ENCODE data around the gene TTBK1. TPM values are rescaled to one million over a fixed set of nuclear protein-coding genes. Genes with fewer than 3 reads are reported as not detected.

The TTBK1 gene
- polyA plus RNA-seq, 1 donor from 2014 or later, result 4.2 TPM

- H3K27ac ChIP-seq (ENCODE audit: low read length), result no peak overlapping the region
- no peaks in the 10 kb centered on the region for H3K79me2 ChIP-seq (replicated peaks; ENCODE audit: insufficient read depth, low read length)
- H3F3A ChIP-seq (ENCODE audit: insufficient read depth, low read length, poor library complexity, severe bottlenecking), result no peaks in the 10 kb centered on the region
- H3K9ac ChIP-seq (ENCODE audit: low read length), result no peak overlapping the region
- H3K4me3 ChIP-seq (ENCODE audit: low read length), result no peak overlapping the region
- no peaks in the 10 kb centered on the region for H4K20me1 ChIP-seq (ENCODE audit: insufficient read depth)
- TF ChIP-seq CTCF (IDR thresholded peaks at IDR 0.05; ENCODE audit: poor library complexity, severe bottlenecking), result no peak
- TF ChIP-seq EP300 (conservative IDR thresholded peaks at IDR 0.05; ENCODE audit: poor library complexity, severe bottlenecking), result no peak
- no peak for TF ChIP-seq REST (IDR thresholded peaks at IDR 0.05; ENCODE audit: borderline replicate concordance)
- no peak for TF ChIP-seq MXI1 (conservative IDR thresholded peaks at IDR 0.05; ENCODE audit: poor library complexity, severe bottlenecking)
- TF ChIP-seq EZH2 (IDR thresholded peaks at IDR 0.05; ENCODE audit: borderline replicate concordance, insufficient read depth, low read length, poor library complexity, severe bottlenecking), result no peak
- no peak for TF ChIP-seq SMC3 (conservative IDR thresholded peaks at IDR 0.05; ENCODE audit: poor library complexity)
- no peak for TF ChIP-seq RAD21 (conservative IDR thresholded peaks at IDR 0.05)
- no peak for TF ChIP-seq TAF1 (IDR thresholded peaks at IDR 0.05; ENCODE audit: low read depth)
- no peak for TF ChIP-seq POLR2AphosphoS5 (IDR thresholded peaks at IDR 0.05)
- no peak overlapping the region for H3K4me2 ChIP-seq (ENCODE audit: low read length)
- H2AFZ ChIP-seq (ENCODE audit: low read depth, low read length), result no peak overlapping the region
- no peaks in the 10 kb centered on the region for H3K36me3 ChIP-seq (ENCODE audit: insufficient read depth, low read length)
- H3K27me3 ChIP-seq (ENCODE audit: insufficient read depth, low read depth, low read length), result no peaks in the 10 kb centered on the region
- H3K9me2 ChIP-seq (ENCODE audit: insufficient read depth, low read length), result no peaks in the 10 kb centered on the region
- H3K9me3 ChIP-seq (ENCODE audit: low read length), result no peaks in the 10 kb centered on the region
Observed at GRCh38 chr6:43292763-43293318, 49.6 kb downstream of the TTBK1 start.

- no peak overlapping the region for H3K9ac ChIP-seq (ENCODE audit: low read length)
- H2AFZ ChIP-seq (ENCODE audit: low read depth, low read length), result no peak overlapping the region
- no peak overlapping the region for H3K27ac ChIP-seq (ENCODE audit: low read length)
- H3K36me3 ChIP-seq (ENCODE audit: insufficient read depth, low read length), result no peaks in the 10 kb centered on the region
- no peaks in the 10 kb centered on the region for H3K79me2 ChIP-seq (replicated peaks; ENCODE audit: insufficient read depth, low read length)
- H3K27me3 ChIP-seq (ENCODE audit: insufficient read depth, low read depth, low read length), result no peaks in the 10 kb centered on the region
- TF ChIP-seq TAF1 (IDR thresholded peaks at IDR 0.05; ENCODE audit: low read depth), result no peak
- no peaks in the 10 kb centered on the region for H3F3A ChIP-seq (ENCODE audit: insufficient read depth, low read length, poor library complexity, severe bottlenecking)
- no peaks in the 10 kb centered on the region for H3K9me3 ChIP-seq (ENCODE audit: low read length)
- no peak overlapping the region for H3K4me3 ChIP-seq (ENCODE audit: low read length)
- H3K4me2 ChIP-seq (ENCODE audit: low read length), result no peak overlapping the region
- H4K20me1 ChIP-seq (ENCODE audit: insufficient read depth), result no peaks in the 10 kb centered on the region
- H3K9me2 ChIP-seq (ENCODE audit: insufficient read depth, low read length), result no peaks in the 10 kb centered on the region
Observed at GRCh38 chr6:43293698-43294097, 50.4 kb downstream of the TTBK1 start.

GRCh38 chr6:43294536-43294935 lies 51.3 kb downstream of the TTBK1 start:
- Histone ChIP-seq H3K79me2 (replicated peaks; ENCODE audit: insufficient read depth, low read length) (no peaks in the 10 kb centered on the region), H2AFZ (ENCODE audit: low read depth, low read length) (no peak overlapping the region), H3K27me3 (ENCODE audit: insufficient read depth, low read depth, low read length) (no peaks in the 10 kb centered on the region), H3K36me3 (ENCODE audit: insufficient read depth, low read length) (no peaks in the 10 kb centered on the region), H3K9me3 (ENCODE audit: low read length) (no peaks in the 10 kb centered on the region), H3K4me3 (ENCODE audit: low read length) (no peak overlapping the region), H3K27ac (ENCODE audit: low read length) (no peak overlapping the region), H4K20me1 (ENCODE audit: insufficient read depth) (no peaks in the 10 kb centered on the region), H3K9ac (ENCODE audit: low read length) (no peak overlapping the region), H3K9me2 (ENCODE audit: insufficient read depth, low read length) (no peaks in the 10 kb centered on the region), H3K4me2 (ENCODE audit: low read length) (no peak overlapping the region), H3F3A (ENCODE audit: insufficient read depth, low read length, poor library complexity, severe bottlenecking) (no peaks in the 10 kb centered on the region)
- no peak for TF ChIP-seq MXI1 (conservative IDR thresholded peaks at IDR 0.05; ENCODE audit: poor library complexity, severe bottlenecking)
- no peak for TF ChIP-seq REST (IDR thresholded peaks at IDR 0.05; ENCODE audit: borderline replicate concordance)
- no peak for TF ChIP-seq TAF1 (IDR thresholded peaks at IDR 0.05; ENCODE audit: low read depth)
- no peak for TF ChIP-seq CTCF (IDR thresholded peaks at IDR 0.05; ENCODE audit: poor library complexity, severe bottlenecking)
- TF ChIP-seq EP300 (conservative IDR thresholded peaks at IDR 0.05; ENCODE audit: poor library complexity, severe bottlenecking), result no peak
- no peak for TF ChIP-seq EZH2 (IDR thresholded peaks at IDR 0.05; ENCODE audit: borderline replicate concordance, insufficient read depth, low read length, poor library complexity, severe bottlenecking)
- no peak for TF ChIP-seq SMC3 (conservative IDR thresholded peaks at IDR 0.05; ENCODE audit: poor library complexity)
- no peak for TF ChIP-seq RAD21 (conservative IDR thresholded peaks at IDR 0.05)
- TF ChIP-seq POLR2AphosphoS5 (IDR thresholded peaks at IDR 0.05), result no peak

Data from neural cell (in vitro differentiated cells).